Measurements from ENCODE around the gene CSDE1. TPM values are rescaled to one million over a fixed set of nuclear protein-coding genes. Genes with fewer than 3 reads are reported as not detected.

CSDE1 gene
- total and polyA plus RNA-seq, 2 donors (not counting 3 experiments of a cell fraction or from before 2014, with no cell fraction given), result 129 to 492 TPM

DNA sequence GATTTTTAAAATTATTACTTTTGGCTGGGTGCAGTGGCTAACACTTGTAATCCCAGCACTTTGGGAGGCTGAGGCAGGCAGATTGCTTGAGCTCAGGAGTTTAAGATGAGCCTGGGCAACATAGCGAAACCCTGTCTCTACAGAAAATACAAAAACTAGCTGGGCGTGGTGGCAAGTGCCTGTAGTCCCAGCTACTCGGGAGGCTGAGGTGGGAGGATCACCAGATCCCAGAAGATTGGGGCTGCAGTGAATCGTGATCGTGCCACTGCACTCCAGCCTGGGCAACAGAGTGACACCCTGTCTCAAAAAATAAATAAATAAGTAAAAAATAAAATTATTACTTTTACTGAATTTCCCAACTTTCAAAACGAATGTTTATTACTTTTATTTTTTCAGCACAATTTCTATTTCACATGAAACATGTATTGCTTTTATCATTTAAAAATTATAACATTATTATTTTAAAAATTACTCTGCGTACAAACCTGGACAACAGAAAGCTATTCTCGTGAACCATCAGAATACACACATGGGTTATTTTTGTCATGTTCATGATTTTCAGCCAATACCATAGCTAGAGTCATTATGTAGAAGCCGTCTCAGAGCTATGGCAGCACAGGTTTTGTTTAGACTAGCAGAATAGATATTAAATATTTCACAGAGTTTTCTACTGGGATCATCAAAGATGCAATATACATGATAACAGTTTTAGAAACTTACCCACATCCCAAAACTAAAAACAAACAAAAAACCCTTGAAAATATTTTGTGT lies 63.1 kb downstream of the CSDE1 start:
- peaks cover 4 to 10% of the 10 kb centered on the region in 2 experiments for H3K27me3 ChIP-seq (ENCODE audit: control insufficient read depth in 2 of 2, insufficient read depth in 2 of 2, low read length in 2 of 2)
- H3K9me1 ChIP-seq (replicated peaks; ENCODE audit: control insufficient read depth, extremely low read depth, insufficient read depth, low read length), result no peaks in the 10 kb centered on the region
- H3K4me3 ChIP-seq (replicated peaks in 1 of 3; ENCODE audit: insufficient read depth in 1 of 3, low read depth in 1 of 3, low read length in 3 of 3), result no peak overlapping the region
- no peaks in the 10 kb centered on the region for H3K9me3 ChIP-seq (replicated peaks; ENCODE audit: control insufficient read depth, insufficient read depth, low read length)
- no peaks in the 10 kb centered on the region for H4K20me1 ChIP-seq (replicated peaks; ENCODE audit: control insufficient read depth, extremely low read depth, insufficient read depth, low read length)
- H3K36me3 ChIP-seq (ENCODE audit: control insufficient read depth in 2 of 2, extremely low read depth in 1 of 2, insufficient read depth in 2 of 2, low read length in 2 of 2), result no peaks in the 10 kb centered on the region
- no peak overlapping the region for H2AFZ ChIP-seq (ENCODE audit: low read depth, low read length)
- no peak overlapping the region for H3K9ac ChIP-seq (replicated peaks; ENCODE audit: extremely low read depth, insufficient read depth, low read length)
- FAIRE-seq (no peak), DNase-seq (ENCODE audit: low read depth, low spot score) (no peak)
- CTCF ChIA-PET, result interaction anchor here (0.8 to 1.9 kb wide), 4 partner anchors 9 to 412 kb away, joined by 3 to 4 read pairs (median 3); no protein-coding TSS in a partner anchor
- no peaks in the 10 kb centered on the region for H3K79me2 ChIP-seq (ENCODE audit: control insufficient read depth, insufficient read depth, low read length)
- BruUV-seq (replicated peaks), result no TSS peak
- no peaks in the 10 kb centered on the region for H3K4me1 ChIP-seq (ENCODE audit: control insufficient read depth, extremely low read depth, insufficient read depth, low read length)
- TF ChIP-seq, protein P1, sequence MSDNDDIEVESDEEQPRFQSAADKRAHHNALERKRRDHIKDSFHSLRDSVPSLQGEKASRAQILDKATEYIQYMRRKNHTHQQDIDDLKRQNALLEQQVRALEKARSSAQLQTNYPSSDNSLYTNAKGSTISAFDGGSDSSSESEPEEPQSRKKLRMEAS (IDR thresholded peaks at IDR 0.05; ENCODE audit: insufficient read depth, insufficient read length), result no peak
- dilution Hi-C loops (cut with MboI; ENCODE audit: extremely low pct_ligation_motif_present, low sequenced_read_pairs), result no loop called here
- H3K4me2 ChIP-seq (ENCODE audit: insufficient read depth, low read length), result no peak overlapping the region
- POLR2A ChIA-PET, result no interaction called here
- intact Hi-C loops (cut with micrococcal nuclease), result no loop called here
- H3K27ac ChIP-seq (ENCODE audit: insufficient read depth, low read depth, low read length), result no peak overlapping the region

DNA sequence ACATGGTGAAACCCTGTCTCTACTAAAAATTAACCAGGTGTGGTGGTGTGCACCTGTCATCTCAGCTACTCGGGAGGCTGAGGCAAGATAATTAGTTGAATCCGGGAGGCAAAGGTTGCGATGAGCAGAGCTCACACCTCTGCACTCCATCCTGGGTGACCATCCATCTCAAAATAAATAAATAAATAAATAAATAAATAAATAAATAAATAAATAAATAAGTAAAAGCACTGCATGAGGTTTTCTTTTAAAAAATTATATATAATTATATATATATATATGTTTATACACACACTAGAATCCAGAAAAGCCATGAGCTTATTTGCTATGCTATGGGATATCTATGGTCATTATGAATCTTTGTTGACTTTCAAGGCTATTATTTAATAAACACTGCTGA lies 64.8 kb downstream of the CSDE1 start:
- BruUV-seq (replicated peaks), result no TSS peak
- H3K9me1 ChIP-seq (replicated peaks; ENCODE audit: control insufficient read depth, extremely low read depth, insufficient read depth, low read length), result no peaks in the 10 kb centered on the region
- POLR2A ChIA-PET, result no interaction called here
- no peak overlapping the region for H3K27ac ChIP-seq (ENCODE audit: insufficient read depth, low read depth, low read length)
- H3K4me3 ChIP-seq (replicated peaks in 1 of 3; ENCODE audit: insufficient read depth in 1 of 3, low read depth in 1 of 3, low read length in 3 of 3), result no peak overlapping the region
- no peak overlapping the region for H3K9ac ChIP-seq (replicated peaks; ENCODE audit: extremely low read depth, insufficient read depth, low read length)
- H3K27me3 ChIP-seq (ENCODE audit: control insufficient read depth in 2 of 2, insufficient read depth in 2 of 2, low read length in 2 of 2), result peaks cover 3 to 10% of the 10 kb centered on the region in 2 experiments
- intact Hi-C loops (cut with micrococcal nuclease), result no loop called here
- FAIRE-seq (no peak), DNase-seq (ENCODE audit: low read depth, low spot score) (no peak)
- no peak overlapping the region for H2AFZ ChIP-seq (ENCODE audit: low read depth, low read length)
- dilution Hi-C loops (cut with MboI; ENCODE audit: extremely low pct_ligation_motif_present, low sequenced_read_pairs), result no loop called here
- CTCF ChIA-PET, result interaction anchor here (0.8 to 1.2 kb wide), 5 partner anchors 9 to 346 kb away, joined by 3 to 4 read pairs (median 3); partner anchors contain the start of genes DENND2C and NRAS
- H3K4me1 ChIP-seq (ENCODE audit: control insufficient read depth, extremely low read depth, insufficient read depth, low read length), result no peaks in the 10 kb centered on the region
- no peaks in the 10 kb centered on the region for H3K79me2 ChIP-seq (ENCODE audit: control insufficient read depth, insufficient read depth, low read length)
- no peak overlapping the region for H3K4me2 ChIP-seq (ENCODE audit: insufficient read depth, low read length)
- no peaks in the 10 kb centered on the region for H3K9me3 ChIP-seq (replicated peaks; ENCODE audit: control insufficient read depth, insufficient read depth, low read length)
- H3K36me3 ChIP-seq (ENCODE audit: control insufficient read depth in 2 of 2, extremely low read depth in 1 of 2, insufficient read depth in 2 of 2, low read length in 2 of 2), result no peaks in the 10 kb centered on the region
- TF ChIP-seq POLR2A (IDR thresholded peaks at IDR 0.05; ENCODE audit: low read depth, low read length), result no peak
- TF ChIP-seq, protein P2, sequence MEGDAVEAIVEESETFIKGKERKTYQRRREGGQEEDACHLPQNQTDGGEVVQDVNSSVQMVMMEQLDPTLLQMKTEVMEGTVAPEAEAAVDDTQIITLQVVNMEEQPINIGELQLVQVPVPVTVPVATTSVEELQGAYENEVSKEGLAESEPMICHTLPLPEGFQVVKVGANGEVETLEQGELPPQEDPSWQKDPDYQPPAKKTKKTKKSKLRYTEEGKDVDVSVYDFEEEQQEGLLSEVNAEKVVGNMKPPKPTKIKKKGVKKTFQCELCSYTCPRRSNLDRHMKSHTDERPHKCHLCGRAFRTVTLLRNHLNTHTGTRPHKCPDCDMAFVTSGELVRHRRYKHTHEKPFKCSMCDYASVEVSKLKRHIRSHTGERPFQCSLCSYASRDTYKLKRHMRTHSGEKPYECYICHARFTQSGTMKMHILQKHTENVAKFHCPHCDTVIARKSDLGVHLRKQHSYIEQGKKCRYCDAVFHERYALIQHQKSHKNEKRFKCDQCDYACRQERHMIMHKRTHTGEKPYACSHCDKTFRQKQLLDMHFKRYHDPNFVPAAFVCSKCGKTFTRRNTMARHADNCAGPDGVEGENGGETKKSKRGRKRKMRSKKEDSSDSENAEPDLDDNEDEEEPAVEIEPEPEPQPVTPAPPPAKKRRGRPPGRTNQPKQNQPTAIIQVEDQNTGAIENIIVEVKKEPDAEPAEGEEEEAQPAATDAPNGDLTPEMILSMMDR (IDR thresholded peaks at IDR 0.05; ENCODE audit: extremely low read depth in 1 of 2, insufficient read depth in 1 of 2, low read depth in 1 of 2, low read length in 2 of 2), result no peak
- H4K20me1 ChIP-seq (replicated peaks; ENCODE audit: control insufficient read depth, extremely low read depth, insufficient read depth, low read length), result no peaks in the 10 kb centered on the region

Measured in endothelial cell of umbilical vein (primary cell).